GM15510 (cell line): ENCODE data around the gene TRDMT1.

Experiments used
- POLR2A ChIP-seq: IDR thresholded peaks from 3 replicates; pipeline ENCODE4 v1.6.1; 2011; ENCODE audit warnings: borderline replicate concordance; ENCODE audit not compliant: insufficient read length; ENCODE audit errors: extremely low read depth

The TRDMT1 gene

GRCh38 chr10:17222329-17222728 is 20.9 kb upstream of the TRDMT1 start:
- TF ChIP-seq POLR2A: no peak

GRCh38 chr10:17220652-17221100 is 19.2 kb upstream of the TRDMT1 start:
- no peak for TF ChIP-seq POLR2A

DNA sequence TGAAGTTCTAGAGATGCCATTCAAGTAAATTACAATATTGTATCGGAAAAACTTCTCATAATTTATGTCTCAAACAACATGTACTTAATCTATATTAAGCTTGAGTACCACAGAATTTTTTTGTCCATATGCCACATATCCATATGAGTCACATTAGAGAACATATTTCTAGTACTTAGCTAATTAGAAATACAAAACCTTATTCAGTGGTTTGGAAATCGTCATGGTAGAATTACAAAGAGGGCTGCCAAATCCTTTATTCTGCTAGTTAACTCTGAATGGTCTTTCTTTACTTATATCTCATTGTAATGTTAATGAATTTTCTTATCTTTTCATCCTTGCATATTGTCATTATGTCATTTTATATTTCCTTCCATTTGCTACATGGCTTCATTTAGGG is 17.6 kb upstream of the TRDMT1 start:
- TF ChIP-seq POLR2A: no peak

DNA sequence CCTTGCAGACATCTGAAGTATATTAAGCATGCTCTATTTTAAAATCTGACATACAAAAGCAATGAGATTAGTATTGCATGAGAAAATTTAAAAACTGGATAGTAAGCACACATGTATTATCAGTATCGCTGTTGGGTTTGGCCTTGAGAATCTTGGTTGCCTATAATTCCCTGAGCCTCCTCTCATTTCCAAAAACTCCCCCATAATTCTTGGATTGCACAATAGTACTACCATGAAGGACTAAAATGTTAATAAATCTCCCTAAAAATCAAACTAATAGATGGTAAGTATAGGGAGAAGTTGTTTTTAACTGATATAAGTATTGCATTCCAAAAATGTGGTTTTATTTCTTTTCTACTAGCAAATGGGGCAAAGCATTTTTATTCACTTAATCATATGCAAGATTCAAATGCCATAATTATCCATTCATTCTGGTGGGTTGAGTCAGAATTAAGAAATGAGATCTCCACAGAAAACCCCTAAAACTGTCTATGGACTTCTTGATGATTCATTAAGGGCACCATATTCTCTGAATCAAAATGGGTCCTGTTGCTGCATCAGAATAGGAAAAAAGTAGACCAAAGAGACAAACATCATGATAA is 16.3 kb upstream of the TRDMT1 start:
- TF ChIP-seq POLR2A: no peak

- TF ChIP-seq POLR2A: no peak
Measured at GRCh38 chr10:17216901-17217395, 15.5 kb upstream of the TRDMT1 start.

DNA sequence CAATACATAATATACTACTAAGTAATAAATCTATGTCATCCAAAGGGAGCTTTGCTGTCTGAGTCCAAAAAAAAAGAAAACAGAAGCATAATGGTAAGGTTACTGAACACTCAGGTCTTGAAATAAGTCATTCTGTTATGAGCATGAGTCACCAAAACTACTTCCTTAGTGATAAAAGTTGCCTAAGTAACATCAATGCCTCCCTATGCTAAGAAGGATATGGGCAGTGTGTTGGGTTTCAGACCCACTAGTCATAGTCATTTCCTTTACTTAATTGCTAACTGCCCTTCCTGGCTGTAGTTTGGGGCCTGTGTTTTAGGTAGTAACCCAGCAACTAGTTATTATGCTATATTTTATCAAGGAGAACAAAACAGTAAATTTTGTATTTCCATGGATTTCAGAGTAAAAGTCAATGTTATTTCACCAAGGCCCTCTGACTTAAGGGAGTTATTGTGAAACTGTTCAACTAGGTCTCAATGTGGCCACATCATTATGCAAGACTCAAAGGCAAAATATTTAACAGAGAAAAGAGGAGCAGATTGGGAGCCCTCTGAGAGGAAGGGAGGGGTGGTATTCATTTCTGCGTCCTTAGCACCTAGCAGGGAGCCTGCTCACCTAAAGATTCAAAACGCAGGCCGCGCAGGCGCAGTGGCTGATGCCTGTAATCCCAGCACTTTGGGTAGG is 14.9 kb upstream of the TRDMT1 start:
- no peak for TF ChIP-seq POLR2A

DNA sequence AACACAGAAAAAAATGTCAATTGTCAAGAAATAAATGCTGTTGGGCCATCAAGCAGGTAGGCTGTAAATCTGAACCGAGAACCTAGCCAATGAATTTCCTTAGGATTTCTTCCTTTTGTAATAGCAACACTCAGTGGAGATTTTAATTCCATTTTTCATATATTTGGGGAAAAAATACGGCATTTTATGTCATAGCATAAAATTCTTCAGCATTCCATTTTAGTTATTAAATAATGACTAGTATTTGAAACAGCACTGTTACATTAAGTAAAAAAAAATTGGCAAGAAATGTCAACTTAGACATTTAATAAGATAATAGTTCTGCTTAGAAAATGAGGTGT is 14.3 kb upstream of the TRDMT1 start:
- TF ChIP-seq POLR2A: no peak

- TF ChIP-seq POLR2A: no peak
Measured at GRCh38 chr10:17214971-17215781, 13.7 kb upstream of the TRDMT1 start.

GRCh38 chr10:17214526-17214925 is 13.1 kb upstream of the TRDMT1 start:
- no peak for TF ChIP-seq POLR2A

- TF ChIP-seq POLR2A: no peak
Measured at GRCh38 chr10:17213646-17214349, 12.3 kb upstream of the TRDMT1 start.

DNA sequence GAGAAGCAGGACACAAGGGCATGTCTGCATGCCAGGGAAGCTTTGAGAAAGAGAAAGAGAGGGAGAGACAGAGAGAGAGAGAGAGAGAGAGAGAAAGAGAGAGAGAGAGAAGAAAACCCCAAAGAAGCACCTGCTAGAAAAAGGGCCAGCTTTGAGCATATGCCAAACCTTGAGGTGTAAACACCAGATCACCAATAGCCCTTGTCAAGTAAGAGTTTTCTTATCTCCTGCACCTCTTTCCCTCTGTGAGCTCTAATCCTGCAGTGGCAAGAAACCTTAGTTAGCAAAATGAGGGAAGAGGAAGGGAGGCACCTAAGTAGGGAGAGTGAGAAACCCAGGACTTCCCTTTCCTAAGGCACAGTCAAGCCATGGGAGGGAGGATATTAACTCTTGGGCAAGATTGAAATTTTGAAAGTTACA is 11.3 kb upstream of the TRDMT1 start:
- TF ChIP-seq POLR2A: no peak

DNA sequence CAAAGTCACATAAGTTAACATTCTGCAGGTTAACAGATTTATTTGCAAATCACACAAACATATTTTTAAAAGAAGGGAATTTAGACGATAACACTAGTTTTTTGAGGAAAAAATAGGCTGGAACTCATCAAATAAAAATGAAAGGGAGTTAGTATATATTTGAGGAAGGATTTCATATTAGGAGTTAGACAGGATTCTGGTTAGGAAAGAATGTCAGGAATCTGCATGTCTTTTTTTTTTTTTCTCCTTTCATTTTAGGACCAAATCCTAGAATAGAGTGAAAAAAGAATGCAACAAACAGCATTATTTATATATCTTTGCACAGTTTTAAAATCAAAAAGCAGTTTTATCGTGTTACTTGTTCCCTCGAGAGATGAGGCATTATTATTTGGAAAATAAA is 8.9 kb upstream of the TRDMT1 start:
- no peak for TF ChIP-seq POLR2A

GRCh38 chr10:17209881-17210280 is 8.4 kb upstream of the TRDMT1 start:
- no peak for TF ChIP-seq POLR2A

DNA sequence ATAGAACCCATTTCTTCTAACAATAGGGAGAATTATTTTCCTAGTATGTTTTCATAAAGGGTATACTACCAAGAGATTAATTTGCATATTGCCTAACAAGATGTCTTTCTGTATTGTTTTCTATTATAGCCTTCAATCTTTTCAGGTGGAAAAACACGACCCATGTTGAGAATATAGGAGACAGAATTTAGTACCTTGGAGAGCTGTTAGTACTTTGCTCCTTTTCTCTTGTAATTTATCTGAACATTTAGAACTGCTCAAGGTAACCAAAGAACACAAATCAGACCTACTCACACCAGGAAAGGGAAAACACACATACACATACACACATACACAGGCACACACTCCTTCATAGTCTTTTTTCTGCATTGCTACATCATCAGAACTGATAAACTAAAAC is 7.8 kb upstream of the TRDMT1 start:
- TF ChIP-seq POLR2A: no peak

DNA sequence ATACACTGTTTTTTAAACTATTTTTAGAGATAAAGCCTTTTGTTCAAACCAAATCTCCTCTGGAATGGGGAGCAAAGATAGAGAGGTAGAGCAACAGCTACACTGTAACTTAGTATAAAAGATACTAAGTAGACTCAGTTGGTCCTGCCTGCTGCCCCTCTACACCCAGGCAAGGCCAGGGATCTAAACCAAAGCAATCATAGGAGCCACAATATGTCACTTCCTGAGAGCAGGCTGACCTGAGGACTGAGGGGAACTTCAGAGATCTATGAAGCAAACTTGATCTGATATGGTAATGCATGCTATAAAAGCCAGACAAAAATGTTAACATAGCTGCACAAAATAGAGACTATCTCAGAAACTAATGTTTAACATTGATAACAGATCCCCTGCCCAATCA is 7.0 kb upstream of the TRDMT1 start:
- no peak for TF ChIP-seq POLR2A
